CD4-positive, alpha-beta T cell treated with Interleukin-15 for 4 hours (primary cell): Measurements from ENCODE around the gene CIC.

Source experiments
- DNase-seq: peaks from one replicate; pipeline ENCODE4 v3.0.0-alpha.2; 2020; ENCODE audit warnings: low spot score

Gene CIC

DNA sequence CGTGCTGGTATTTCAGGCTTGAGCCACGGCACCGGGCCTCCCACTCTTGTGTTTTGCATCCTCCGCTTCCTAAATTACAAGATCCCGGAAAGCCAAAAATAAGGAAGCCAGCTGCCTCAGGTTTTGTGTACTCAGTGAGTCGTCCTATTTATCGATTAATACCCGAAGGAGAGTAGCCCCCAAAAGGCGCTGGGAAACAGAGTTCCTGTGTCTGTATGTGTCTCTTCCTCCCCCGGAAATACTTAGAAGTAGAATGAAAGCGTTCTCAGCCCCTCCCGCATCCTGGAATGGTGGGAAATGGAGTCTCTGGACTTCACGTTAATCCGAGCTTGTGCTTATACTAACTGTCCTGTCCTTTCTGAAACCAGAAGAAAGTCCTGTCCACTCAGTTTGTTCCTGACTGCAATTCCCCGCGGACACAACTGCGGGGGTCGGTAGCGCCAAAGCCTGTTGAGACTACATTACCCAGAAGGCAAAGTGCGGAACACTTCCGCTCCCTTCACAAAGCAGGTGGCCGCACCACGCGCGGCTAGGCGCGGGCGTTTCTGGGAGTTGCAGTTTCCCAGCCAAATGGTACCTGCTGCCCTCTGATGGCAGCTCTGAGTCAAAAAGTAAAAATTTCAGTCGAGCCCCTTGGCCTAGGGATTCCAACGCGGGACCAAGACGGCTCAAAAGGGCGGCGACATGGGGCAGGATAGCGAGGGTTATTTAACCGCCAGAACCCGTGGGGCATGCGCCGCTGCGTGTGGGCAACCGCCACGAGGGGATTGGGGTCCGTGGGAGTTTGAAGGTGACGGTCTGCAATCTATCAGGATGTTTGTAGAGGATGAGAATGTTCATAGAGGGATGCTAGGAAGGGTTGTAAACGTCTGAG lies 24.5 kb upstream of the CIC start:
- peak; percentile 92 for DNase-seq

DNA sequence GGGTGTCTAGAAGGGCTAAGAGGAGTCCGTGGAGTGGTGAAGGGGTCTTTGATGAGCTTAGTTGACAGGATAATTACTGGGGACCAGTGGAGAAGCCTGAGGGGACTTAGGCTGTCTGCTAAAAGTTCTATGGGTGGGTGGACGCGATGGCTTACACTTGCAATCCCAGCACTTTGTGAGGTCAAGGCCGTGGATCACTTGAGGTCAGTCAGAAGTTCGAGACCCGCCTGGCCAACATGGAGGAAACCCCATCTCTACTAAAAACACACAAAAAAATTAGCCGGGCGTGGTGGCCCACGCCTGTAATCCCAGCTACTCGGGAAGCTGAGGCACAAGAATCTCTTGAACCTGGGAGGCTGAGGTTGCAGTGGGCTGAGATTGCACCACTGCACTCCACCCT lies 23.8 kb upstream of the CIC start:
- no peak for DNase-seq

DNA sequence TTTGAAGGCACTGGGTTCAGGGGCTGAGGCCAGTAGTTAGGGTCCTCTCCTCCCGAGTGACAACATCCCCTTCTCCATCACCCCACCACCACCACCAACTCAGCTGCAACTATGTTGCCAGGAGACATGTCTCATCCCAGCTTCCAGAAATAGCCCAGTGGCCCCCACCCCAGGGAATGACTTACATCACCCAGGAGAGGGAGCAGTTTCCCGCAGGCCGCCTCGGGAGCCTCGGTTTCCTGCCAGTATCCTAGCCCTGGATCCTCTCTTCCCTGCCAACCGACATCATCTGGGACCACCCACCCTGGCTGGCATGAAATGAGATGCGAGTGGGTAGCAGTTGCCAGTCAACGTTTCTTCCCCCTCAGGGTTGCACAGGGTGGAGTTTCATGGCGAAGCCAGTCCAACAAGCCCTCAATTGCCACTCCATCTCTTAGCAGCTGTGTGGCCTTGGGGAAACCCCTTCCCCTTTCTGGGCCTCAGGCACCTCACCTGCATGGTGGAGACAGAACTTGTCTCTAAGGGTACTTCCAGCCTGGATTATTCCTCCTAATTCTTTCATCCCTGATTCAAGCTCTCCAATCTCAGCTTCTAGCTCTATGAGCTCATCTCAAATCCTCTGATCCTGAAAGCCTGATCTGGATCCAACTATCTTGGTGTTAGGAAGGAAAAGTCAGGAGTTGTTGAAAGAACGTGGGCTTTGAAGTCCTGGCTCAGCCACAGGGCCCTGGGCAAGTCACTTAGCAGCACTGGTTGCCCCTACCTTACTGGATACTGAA lies 22.7 kb upstream of the CIC start:
- no peak for DNase-seq

DNA sequence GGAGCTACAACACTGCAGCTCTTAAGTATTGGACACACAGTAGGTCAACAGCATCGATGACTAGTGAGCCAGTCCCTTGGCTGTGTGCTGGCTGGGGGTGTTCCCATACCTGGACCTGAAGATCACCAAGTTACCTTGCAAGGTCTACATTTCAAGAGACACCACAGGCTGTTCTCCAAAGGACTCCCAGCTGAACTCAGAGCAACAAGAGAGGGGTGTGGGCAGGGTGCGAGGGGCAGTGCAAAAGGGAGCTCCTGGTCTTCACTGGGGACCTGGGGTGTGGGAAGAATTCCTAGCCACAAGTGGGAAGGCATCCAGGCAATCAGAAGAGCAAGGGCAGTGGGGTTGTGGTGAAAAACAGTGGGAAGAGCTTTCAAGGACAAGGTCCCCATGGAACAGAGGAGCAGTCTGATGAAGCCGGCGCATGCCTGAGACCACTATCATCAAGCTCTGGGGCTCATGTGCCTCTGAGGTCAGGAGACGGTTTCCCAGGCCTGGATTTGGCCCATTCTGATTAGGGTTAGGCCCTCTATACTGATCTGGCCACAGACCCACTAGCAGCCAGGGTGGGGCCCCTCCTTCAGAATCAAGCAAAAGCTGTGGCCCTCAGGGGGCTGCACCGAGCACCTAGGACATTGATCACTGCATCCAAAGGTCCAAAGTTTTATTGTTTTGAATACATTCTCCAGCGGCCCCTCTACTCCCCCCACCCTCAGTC lies 22.0 kb upstream of the CIC start:
- DNase-seq = no peak

DNA sequence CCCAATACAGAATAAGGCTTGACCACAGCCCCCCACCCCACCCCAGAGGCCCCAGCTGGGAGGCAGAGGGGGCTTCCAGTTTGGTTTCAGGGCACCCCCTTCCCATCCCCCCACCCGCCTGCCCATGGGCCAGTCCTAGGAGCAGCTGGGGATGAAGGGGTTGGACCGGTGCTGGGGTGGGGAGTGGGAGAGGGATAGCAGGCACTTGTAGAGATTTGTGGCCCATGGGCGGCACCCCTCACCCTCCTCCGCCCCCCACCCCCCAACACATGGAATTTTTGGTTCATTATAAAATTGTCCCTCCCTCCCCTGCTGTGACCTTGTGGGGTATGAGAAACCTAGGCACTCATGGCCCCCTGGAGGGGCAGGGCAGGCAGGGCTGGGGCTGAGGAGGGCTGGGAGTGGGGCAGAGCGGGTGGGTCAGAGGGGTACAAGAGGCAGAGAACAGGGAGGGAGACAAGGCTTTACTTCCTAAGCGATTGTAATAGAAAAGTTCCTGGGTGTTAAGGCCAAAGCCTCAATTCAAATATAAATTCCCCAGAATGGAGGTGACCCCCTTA lies 21.3 kb upstream of the CIC start:
- no peak for DNase-seq

DNA sequence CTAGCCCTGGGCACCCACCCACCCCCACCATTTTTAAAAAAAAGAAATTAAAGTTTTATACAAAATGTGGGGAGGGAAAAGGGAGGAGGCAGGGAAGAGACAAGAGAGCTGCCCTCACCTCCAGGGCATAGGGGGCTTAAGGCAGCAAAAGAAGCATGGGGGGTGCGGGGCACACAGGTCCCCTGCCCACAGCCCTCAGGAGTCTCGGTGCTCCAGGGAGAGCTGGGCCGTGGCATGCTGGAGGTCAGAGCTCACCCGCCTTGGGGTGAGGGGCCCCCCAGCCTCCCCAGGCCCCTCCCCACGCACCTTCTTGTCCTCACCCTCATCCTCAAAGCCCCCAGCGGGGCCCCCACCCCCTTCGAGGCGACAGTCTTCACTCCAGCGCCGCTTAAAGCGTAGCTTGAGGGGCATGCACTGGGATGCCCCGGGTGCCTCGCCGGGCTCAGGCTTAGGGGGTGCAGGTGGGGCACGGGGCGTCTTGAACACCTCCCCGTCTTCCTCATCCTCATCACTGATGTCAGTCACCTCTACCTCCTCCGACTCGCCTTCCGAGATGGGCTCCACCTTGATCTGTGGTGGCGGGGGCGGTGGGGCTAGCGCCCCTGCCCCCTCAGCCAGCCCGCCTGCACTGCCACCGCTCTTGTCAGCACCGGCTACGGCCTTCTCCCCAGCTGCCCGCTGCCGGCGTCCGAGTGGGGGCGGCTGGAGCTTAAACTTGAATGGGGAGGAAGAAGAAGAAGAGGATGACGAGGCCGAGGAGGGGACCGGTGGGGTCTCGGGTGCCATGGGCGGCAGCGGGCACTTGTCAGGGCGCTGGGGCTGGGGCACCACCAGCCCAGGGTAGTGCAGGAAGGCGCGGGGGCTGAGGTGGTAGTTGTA lies 20.5 kb upstream of the CIC start:
- no peak for DNase-seq

DNA sequence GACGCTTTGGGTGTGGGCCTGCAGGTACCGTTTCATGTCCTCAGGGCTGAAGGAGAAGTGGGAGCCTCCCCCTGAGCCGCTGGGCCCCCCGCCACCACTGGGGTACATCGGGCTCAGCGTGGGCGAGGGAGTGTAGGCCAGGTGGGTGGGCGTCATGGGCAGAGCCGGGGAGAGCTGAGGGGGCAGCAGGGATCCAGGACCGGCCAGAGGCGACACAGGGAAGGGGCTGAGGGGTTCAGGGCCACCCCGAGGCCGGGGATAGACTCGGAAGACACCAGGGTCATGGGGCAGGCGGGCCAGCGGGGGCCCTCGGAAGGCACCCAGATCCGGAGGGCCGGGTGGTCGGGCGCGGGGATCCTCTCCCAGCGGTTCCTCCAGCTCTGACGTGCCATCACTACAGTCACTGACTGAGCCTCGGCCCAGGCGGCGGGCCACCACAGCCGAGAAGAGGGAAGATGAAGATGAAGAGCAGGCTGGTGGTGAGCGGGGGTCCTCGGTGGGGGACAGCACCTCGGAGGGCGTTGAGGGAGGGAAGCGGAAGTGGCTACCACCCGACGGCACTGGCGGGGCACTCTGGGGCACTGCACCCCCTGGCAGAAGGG lies 19.8 kb upstream of the CIC start:
- no peak for DNase-seq

DNA sequence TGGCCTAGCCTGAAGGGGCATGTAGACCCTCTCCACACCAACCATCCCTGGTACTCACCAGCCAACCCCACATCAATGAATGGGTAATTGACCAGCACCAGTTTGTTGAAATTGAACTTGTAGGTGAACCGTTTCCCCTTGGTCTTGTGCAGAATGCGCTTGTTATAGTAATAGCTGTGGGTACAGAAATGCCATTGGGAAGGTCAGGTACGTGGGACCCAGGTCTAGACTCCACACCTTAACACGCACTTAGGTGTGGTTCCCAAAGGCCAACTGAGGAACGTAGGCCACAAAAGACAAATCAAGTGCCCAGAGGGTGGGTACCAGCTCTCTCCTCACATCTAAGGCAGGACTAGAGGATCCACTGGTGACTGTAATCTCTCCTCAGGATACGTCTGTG lies 19.3 kb upstream of the CIC start:
- DNase-seq = no peak

DNA sequence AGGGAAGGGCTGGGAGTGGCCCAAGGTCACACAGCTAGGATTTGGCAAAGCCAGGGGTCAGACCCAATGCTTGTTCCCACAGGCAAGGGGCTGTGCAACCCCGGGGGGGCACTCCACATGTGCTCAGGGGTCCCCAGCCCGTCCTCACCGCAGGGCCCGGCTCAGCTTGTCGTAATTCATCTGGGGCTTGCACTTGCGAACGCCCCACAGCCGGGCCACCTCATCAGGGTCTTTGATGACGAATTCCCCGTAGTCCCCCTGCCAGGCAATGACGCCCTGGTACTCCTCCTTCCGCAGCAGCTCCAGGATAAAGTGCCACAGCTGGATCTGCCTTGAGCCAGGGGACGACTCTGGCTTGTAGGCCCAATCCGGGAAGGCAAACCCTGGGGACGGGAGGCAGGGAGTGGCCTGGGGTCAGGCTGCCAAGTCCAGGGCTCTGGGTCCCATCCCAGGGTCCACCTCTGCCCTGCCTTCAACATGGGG lies 18.8 kb upstream of the CIC start:
- no peak for DNase-seq

DNA sequence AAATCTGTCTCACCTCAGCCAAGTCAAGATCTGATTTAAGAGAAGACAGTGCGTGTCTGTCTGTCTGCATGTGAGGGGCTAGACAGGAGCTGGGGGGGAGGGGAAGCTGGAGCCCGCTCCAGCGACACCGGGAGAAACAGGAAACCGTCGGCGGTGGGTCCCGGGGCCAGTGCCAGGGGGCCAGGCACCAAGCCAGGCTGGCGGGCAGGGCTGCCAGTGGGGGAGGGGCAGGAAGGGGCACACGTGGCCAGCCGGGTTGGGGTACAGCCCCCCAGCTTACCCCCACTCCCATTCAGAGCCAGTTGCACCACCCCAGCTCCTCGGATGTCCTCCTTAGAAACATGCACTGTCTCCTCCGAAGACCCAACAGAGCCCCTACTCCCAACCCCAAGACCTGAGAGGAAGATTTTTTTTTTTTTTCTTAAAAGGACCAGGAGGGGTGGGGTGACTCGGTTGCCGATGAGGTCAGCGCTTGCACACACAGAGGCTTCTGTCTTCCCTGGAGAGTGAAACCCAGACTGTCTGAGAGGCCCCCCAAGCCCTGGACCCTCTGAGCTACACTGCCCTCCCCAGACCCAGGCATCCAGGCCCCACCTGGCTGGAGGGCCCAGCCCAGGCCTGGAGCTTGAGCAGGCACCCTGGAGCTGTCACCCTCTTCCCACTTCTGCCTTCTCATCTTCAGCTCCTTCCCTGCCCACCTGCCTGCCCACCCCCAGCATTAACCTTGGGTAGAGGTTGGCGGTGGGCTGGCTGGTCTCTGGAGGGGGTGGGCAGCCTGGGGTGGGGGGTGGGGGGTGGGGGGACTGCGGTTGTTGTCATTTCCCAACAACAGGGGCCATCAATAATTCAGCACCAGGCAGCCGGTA lies 18.2 kb upstream of the CIC start:
- DNase-seq = no peak

DNA sequence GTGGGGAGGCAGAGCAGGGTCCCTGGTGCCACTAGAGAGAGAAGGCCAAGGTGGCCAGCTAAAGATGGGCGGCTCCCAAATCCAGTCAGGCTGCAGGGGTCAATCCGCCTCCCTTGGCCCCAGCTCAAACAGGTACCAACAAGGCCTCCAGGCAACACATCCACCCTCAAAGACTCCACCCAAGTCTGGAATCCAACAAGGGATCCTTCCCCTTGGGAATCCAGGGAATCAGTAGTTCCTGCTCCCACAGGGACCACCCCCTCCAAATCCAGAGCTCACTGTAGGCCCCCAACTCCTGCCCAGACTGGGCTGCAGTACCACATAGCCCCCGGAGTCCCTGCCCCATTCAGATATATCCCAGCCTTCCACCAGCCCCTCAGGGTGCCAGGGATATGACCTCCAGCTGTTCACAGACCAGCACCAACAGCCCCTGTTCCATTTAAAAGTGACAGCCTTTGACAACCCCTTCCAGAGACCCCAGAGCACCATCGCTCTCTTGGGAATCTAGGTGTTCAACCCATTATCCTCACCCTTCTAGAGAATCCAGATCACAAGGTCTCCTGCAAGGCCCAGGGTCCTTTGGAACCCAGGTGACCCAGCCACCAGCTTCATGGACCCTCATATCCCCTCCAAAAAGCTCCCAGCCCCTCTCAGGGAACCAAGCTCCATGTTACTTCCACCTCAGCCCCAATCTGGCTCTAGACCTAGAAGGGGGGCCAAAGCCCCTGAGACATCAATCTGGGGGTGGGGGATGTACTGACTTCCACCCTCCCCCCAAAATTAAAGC lies 17.3 kb upstream of the CIC start:
- no peak for DNase-seq

DNA sequence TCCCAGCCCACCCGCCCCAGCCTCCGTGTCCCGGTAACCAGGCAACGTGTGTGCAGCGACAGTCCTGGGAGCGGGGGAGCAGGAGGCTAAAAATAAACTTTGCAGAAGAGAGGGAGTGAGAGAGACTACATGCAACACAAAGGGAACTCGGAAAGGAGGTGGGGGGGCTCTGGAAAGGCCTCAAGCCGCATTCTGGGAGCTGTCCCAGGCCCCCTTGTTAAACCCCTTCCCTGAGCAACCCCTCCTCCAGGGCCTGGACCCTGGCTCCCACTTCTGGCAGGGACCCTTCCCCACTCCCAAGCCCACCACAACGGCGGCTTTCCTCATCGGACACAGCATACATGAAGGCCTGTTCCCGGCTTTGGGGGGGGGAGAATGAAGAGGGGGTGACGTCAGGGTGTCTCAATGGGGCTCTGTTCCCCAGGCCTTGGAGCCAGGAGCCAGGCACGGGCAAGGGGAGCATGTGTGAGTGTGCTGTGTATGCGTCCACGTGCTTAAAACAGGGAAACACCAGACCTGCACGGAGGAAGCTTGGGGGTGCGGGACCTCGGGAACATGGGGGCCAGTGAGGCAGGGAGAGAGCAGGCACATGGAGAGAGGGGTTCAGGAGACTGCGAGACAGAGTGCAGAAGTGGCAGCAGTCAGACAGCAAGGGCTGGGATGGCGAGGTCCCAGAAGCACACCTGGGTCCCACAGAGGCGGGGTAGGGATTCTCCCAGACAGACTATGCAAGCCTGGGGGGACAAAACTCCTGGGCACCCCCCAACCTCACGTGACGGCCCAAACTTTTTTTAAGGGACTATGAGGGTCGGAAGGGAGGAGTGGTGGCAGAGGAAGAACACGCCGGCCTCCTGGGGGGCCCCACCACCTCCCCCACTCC lies 16.4 kb upstream of the CIC start:
- no peak for DNase-seq

DNA sequence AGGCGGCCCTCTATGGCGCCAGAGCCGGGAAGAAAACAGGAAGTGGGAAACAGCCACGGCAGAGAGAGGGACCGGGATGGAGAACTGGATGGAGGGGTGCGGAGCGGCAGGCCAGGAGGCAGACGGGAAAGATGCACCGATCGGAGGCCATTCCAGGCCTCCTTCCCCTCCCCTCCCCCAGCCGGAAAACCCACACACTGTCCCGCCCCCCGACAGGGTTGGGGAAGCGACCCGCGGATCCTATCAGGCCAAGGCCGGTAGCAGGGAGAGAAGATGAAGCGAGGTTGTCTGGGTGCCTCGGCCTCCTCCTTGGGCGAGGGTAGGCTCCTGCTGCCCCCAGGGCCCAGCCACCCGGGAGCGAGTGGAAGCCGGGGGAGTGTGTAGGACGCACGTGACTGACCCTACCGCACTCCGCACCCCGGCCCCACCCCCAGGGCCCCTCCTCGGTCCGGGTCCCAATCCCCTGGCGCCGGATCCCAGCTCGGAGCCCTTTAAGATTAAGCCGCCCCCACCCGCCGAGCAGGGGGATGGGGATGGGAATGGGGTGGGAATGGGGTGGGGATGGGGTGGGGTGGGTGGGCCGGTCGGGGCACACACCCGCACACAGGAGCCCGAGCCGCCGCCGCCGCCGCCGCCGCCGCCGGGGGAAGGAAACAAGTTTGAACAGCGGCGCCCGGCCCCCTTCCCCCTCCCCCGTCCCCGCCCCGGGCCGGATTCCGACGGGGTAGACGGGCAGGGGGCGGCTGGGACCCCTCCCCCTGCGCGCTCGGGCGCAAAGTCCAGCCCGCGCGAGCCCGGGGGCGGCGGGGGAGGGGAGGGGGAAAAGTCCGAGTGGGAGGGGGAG lies 15.6 kb upstream of the CIC start:
- DNase-seq = peak; percentile 31

DNA sequence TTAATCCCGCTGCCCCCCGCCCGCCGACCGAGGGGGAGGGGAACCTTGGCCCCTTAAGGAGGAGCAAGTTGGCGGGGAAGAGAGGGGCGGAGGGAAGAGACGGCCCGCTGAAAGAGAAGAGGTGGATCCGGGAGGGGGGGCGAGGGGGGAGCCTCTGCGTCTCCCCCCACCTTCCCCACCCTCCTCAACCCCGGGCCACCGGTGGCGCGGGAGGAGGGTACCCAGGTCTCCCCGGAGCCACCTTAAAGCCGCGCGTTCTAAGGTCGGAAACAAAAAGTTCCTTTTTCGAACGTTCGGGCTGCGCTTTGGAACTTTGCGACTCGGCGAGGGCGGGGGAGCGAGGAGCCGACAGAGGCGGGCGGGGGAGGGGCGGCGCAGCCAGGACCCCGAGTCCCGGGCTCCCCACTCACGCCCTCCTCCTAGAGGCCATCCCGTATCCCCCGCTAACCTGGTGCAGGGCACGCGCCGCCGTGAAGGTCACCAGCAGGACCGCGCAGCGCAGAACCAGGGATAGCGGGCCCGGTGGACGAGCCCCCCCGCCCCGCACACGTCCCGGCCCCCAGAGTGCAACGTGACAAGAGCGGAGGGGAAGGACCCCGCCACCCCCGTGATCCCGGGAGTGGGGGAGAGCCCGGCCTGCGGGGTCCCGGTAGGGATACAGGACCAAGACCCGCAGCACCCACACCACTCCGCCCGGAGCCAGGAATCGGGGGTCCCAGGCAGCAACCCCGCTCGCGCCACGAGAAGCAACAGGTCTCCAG lies 14.8 kb upstream of the CIC start:
- peak; percentile 76 for DNase-seq

DNA sequence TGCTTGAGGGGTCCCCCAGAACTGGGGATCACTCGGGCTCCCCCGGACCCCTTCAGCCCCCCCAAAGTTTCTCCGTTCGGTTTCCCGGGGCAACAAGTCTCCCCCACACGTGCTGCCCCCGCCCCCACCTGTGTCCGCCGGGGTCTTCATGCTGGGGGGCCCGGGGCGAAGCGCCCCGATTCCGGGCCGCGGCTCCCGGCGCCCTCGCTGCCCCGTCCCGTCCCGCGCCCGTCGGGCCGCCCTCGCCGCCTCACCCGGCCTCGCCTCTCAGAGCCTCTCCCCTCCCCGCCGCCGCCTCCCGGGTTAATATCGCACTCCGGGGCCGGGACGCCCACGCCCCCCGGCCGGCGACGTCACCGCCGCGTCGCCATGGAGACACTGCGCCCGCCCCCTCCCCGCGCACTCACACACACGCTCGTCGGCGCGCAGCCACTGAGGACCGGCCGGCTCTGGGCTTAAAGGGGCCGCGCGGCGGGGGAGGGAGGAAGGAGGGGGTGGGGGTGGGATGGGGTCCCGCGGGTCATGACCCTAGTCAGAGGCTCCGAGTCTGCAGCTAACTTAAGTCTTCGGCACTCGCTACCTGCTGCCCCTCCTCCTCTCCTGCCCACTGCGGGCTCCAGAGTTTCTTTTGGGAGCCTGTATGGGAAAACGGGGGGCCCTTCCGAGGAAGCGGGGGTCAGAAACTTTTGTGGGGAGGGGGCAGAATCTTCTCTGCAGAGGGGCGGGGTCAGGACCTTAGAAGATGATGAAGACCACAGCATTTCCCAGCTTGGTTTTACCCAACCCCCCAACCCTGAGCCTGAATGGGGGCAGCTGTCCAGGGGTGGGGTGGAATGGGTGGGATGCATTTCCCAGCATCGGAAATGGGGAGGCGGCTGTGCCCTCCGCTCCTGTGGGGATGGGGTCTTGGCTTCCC lies 13.9 kb upstream of the CIC start, which contains the start of gene ERF:
TSS of gene ERF (minus strand) at position 279 of the 916 bp plus-strand sequence. CDS start at position 150, 129 bp downstream.
- peak; percentile 93 for DNase-seq
